ENCODE data around the gene TRIM3. TPM values are rescaled to one million over a fixed set of nuclear protein-coding genes. Genes with fewer than 3 reads are reported as not detected.

TRIM3 gene
- 26.6 and 27.4 TPM in 2 replicates for total RNA-seq

DNA sequence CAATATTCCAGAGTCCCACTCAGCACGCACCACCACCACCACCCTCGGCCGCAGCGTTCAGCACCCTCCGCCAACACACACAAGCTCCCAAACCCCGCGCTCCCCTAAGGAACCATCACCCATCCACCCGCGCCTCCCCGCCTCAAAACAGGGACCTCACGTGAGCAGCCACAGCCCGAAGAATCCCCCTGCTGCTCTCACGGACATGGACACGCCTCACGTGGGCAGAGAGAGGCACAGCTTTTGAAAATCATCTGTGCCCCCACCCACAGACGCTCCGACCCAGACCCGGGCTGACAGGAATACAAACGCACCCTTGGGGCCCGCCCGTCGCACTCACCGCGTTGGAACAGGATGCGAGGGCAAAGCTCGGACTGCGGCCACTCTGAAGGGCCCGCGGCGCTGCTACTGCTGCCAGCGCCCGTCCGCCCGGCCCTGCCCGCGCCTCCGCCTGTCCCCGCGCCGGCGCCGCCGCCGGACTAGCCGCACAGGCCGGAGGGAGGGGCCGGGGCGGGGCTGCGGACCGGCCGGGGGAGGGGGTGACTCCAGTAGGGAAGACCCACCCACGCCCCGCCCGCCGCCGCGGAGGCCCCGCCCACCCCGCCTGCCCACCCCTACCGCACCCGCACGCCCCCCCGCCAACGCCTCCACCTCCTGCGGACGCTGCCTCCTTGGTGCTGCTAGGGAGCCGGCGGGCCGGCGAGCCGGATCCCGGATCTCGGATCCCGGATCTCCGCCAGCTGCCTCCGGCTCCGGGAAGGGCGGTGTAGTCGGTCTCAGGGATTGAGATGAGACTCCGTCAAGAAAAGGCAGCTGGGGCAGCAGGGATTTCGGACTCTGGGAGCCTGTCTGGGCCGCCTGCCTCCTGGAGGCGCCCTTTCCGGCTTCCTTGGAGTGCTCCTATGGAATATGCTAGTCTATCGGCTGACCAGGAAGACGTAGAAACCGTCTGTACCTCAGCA is at the start of gene TRIM3:
TSS of gene TRIM3 (minus strand) at position 491 of the 962 bp plus-strand sequence. CDS start 8,246 bp downstream, outside the sequence.

DNA sequence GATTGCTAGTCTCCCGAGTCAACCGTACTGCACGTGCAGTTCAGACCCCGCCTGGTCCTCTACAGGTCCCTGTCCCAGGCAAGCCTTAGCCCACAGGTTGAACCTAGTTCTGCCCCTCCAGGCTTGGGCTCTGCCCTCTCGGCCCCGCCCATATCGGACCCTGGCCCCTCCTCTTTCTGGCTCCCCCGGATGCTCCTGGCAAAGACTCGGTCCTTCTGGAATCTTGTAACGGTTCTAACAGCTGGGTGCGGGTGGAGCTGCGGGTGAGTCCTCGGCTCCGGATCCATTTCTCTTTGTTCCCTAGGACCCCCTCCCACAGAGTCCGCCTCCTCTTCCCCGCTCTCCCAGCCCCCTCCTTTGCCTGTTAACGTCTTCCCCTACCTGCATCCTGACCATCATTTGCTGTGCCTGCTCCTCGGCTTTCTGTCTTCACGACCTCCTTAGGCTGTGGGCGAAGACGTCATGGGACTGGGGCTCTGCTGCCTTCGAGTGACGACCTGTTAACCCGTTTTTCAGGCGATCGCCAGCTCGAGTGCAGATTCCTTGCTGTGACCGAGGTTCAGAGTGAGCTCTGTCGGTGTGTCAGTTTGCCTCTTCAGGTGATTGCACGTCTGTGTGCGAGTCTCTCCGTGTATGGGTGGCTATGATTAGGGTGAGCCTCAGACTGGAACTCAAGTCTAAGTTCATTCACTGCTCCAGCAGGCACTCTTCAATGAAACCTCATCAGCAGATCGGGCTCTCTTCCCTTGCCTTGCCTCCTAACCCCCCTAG is 23.5 kb upstream of the TRIM3 start, which contains the start of gene DNHD1:
TSS of gene DNHD1 (plus strand) at position 212 of the 771 bp plus-strand sequence. CDS start 936 bp downstream, outside the sequence.

DNA sequence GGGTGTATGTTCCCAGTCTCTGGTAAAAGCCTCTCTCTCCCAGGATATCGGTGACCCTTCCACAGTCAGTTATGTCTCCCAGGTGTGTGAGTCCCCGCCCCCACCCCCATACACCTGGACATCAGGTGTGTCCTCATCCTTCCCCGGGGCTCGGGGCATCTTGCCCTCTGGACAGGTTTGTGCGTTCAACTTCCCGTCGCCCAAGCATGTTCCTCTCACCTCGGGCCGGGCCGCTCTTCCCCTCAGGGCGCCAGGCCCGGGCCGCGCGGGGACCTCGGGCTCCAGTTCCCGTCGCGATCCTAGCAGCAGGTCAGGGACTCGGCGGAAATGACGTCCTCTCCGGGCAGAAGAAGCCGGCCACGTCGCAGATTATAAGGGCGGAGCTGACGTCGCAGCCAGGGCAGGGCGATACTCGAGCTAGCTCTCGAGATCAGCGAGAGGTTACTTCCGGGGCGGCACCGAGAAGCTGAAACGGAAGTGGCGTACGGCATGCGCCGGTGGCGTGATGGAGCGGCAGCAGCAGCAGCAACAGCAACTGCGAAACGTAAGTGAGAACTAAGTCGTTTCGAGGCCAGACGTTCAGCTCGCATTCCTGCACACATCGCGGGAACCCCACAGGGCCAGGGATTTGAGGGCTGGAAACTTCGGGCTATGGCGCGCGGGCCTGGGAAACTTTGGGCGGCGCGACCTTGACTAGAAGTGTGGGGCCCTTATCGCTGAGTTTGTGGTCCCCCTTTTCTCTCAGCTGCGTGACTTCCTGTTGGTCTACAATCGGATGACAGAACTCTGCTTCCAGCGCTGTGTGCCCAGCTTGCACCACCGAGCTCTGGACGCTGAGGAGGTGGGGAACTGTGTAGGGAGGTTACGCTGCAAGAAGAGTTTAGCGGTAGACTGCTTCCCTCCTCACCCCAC is 7.5 kb upstream of the TRIM3 start, which contains the start of the genes ARFIP2 and TIMM10B:
TSS of gene ARFIP2 (minus strand) at position 320 of the 912 bp plus-strand sequence. CDS start 910 bp downstream, outside the sequence.
TSS of gene TIMM10B (plus strand) at position 490 of the 912 bp plus-strand sequence. CDS start at position 506, 16 bp downstream.

DNA sequence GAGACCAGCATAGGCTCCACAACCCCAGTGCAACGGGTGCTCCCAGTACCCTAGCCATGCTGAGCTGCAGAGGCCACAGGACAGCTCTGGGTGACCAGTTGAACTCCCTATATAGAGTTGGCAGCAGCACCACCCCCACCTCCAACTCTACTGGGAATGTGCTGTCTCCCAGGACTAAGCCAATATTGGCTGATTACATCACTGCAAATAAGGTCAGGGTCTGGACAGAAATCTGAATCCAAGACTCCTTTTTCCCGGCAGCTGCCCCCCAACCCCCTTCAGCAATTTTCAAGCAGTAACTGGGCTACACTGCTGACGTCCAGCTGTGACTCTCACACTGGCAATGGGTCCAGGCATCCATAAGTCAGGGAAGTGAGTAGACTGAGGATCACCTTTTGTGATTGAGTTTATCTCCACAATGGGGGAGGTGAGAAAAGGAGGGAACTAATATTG is 32.8 kb downstream of the TRIM3 start, which contains the start of gene HPX:
TSS of gene HPX (minus strand) at position 82 of the 453 bp plus-strand sequence. CDS start at position 58, 24 bp downstream.

DNA sequence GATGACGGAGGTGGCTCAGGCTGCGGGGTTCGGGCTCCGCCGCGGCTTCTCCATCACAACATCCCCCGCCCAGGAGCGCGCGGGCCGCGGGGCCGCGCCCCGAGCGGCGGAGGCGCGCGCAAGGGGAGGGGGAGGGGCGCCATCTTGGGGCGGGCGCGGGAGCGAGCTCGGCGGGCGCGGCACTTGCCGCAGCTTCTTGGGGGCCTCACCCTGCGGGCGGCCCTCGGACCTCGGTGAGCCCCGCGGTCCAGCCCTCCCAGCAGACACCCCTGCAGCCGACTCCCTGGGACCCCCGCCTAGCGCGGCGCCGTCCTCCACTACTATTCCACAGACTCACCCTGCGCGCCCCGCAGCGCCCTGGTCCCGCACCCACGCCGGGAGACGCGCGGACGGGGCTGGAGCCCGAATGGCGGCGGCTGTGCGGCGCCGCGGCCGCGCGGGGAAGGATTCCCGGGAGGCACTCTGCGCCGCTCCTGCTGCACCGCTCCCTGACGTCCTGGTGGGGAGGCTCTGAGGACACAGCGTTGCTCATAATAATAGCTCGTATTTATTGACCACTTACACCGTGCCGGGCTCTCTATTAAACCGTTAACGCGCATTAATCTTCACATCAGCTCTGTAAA is 54.6 kb downstream of the TRIM3 start, which contains the start of gene APBB1:
TSS of gene APBB1 (minus strand) at position 86 of the 623 bp plus-strand sequence. CDS start 7,747 bp downstream, outside the sequence.

Other genes starting within 250 kb of the TRIM3 start
- gene FHIP1B, start 239.3 kb downstream of the TRIM3 start, total RNA-seq, result 23.9 and 26.8 TPM in 2 replicates
- gene CNGA4, start 234.9 kb downstream of the TRIM3 start, total RNA-seq, result 0.16 TPM in 1 of 2 replicates, not detected in the other
- gene CCKBR, start 214.1 kb downstream of the TRIM3 start, total RNA-seq, result not detected in 2 replicates
- 251 and 347 TPM in 2 replicates for gene CAVIN3, start 153.4 kb downstream of the TRIM3 start, total RNA-seq
- gene SMPD1, start 83.5 kb downstream of the TRIM3 start, total RNA-seq, result 34.7 and 42.5 TPM in 2 replicates
- gene APBB1, start 54.8 kb downstream of the TRIM3 start, total RNA-seq, result 75.6 and 82.3 TPM in 2 replicates
- gene HPX, start 33.0 kb downstream of the TRIM3 start, total RNA-seq, result 1.2 and 2.1 TPM in 2 replicates
- gene ARFIP2, start 7.4 kb upstream of the TRIM3 start, total RNA-seq, result 86.6 and 87.3 TPM in 2 replicates
- 52.7 and 54.4 TPM in 2 replicates for gene TIMM10B, start 7.6 kb upstream of the TRIM3 start, total RNA-seq
- gene DNHD1, start 23.3 kb upstream of the TRIM3 start, total RNA-seq, result 9.4 and 13.0 TPM in 2 replicates
- 12.5 and 12.8 TPM in 2 replicates for gene RRP8, start 129.7 kb upstream of the TRIM3 start, total RNA-seq
- gene ILK, start 129.8 kb upstream of the TRIM3 start, total RNA-seq, result 216 and 230 TPM in 2 replicates
- 27.7 and 38.3 TPM in 2 replicates for gene TAF10, start 138.3 kb upstream of the TRIM3 start, total RNA-seq
- 69.9 and 101 TPM in 2 replicates for gene TPP1, start 145.5 kb upstream of the TRIM3 start, total RNA-seq
- 42.3 and 53.2 TPM in 2 replicates for gene DCHS1, start 181.9 kb upstream of the TRIM3 start, total RNA-seq
- 28.4 and 39.6 TPM in 2 replicates for gene MRPL17, start 209.4 kb upstream of the TRIM3 start, total RNA-seq

All from hair follicle dermal papilla cell (primary cell).